ENCODE measurements around the gene LSM14B. TPM values are rescaled to one million over a fixed set of nuclear protein-coding genes. Genes with fewer than 3 reads are reported as not detected.

The LSM14B gene
- total RNA-seq, 1 experiment from 2014 or later = 72.5 TPM

GRCh38 chr20:62137092-62137384 is 14.8 kb downstream of the LSM14B start:
- ChIA-PET CTCF (interaction anchor here (1.7 kb wide), 1 partner anchor 126 kb away, joined by 6 read pairs; no protein-coding TSS in a partner anchor), POLR2A (ENCODE audit: low non-redundant PET) (no interaction called here)
- no peak overlapping the region for H3K27ac ChIP-seq (ENCODE audit: low read depth, low read length, poor library complexity, severe bottlenecking)
- BruUV-seq (replicated peaks) = no TSS peak
- intact Hi-C loops (cut with micrococcal nuclease; ENCODE audit: unreplicated experiment) = no loop called here
- peaks cover 94% of the 10 kb centered on the region for H3K36me3 ChIP-seq (ENCODE audit: insufficient read depth, low read length, poor library complexity, severe bottlenecking)
- H3K4me1 ChIP-seq (ENCODE audit: insufficient read depth, low read length, poor library complexity, severe bottlenecking) = peaks cover 4% of the 10 kb centered on the region
- no peak overlapping the region for H3K4me3 ChIP-seq (ENCODE audit: low read depth, low read length, poor library complexity, severe bottlenecking)
- no peak for DNase-seq (ENCODE audit: low spot score)
- no peaks in the 10 kb centered on the region for H3K9me3 ChIP-seq (ENCODE audit: low read depth, low read length, poor library complexity, severe bottlenecking)
- no peaks in the 10 kb centered on the region for H3K27me3 ChIP-seq (replicated peaks; ENCODE audit: insufficient read depth, low read depth, low read length, poor library complexity)
- TF ChIP-seq CTCF (conservative IDR thresholded peaks at IDR 0.05; ENCODE audit: low read depth, low read length) (0 out of 2 replicates have a peak, but pooled peaks have one; percentile 9), EZH2 (IDR thresholded peaks at IDR 0.05; ENCODE audit: borderline replicate concordance, low read depth, low read length, poor library complexity, severe bottlenecking) (no peak)

GRCh38 chr20:62137478-62138203 is 15.4 kb downstream of the LSM14B start:
- no peak for DNase-seq (ENCODE audit: low spot score)
- CTCF ChIA-PET = no interaction called here
- H3K4me1 ChIP-seq (ENCODE audit: insufficient read depth, low read length, poor library complexity, severe bottlenecking) = peaks cover 4% of the 10 kb centered on the region
- POLR2A ChIA-PET (ENCODE audit: low non-redundant PET) = interaction anchor here (0.6 kb wide), 1 partner anchor 9 kb away, joined by 4 read pairs; no protein-coding TSS in a partner anchor
- H3K36me3 ChIP-seq (ENCODE audit: insufficient read depth, low read length, poor library complexity, severe bottlenecking) = peaks cover 88% of the 10 kb centered on the region
- TF ChIP-seq EZH2 (IDR thresholded peaks at IDR 0.05; ENCODE audit: borderline replicate concordance, low read depth, low read length, poor library complexity, severe bottlenecking) = no peak
- no peak for TF ChIP-seq CTCF (conservative IDR thresholded peaks at IDR 0.05; ENCODE audit: low read depth, low read length)
- H3K27ac ChIP-seq (ENCODE audit: low read depth, low read length, poor library complexity, severe bottlenecking) = no peak overlapping the region
- no TSS peak for BruUV-seq (replicated peaks)
- H3K4me3 ChIP-seq (ENCODE audit: low read depth, low read length, poor library complexity, severe bottlenecking) = no peak overlapping the region
- intact Hi-C loops (cut with micrococcal nuclease; ENCODE audit: unreplicated experiment) = no loop called here
- H3K27me3 ChIP-seq (replicated peaks; ENCODE audit: insufficient read depth, low read depth, low read length, poor library complexity) = no peaks in the 10 kb centered on the region
- no peaks in the 10 kb centered on the region for H3K9me3 ChIP-seq (ENCODE audit: low read depth, low read length, poor library complexity, severe bottlenecking)

- CTCF ChIA-PET = no interaction called here
- Histone ChIP-seq H3K27ac (ENCODE audit: low read depth, low read length, poor library complexity, severe bottlenecking) (no peak overlapping the region), H3K36me3 (ENCODE audit: insufficient read depth, low read length, poor library complexity, severe bottlenecking) (peaks cover 83% of the 10 kb centered on the region), H3K9me3 (ENCODE audit: low read depth, low read length, poor library complexity, severe bottlenecking) (no peaks in the 10 kb centered on the region), H3K4me1 (ENCODE audit: insufficient read depth, low read length, poor library complexity, severe bottlenecking) (peaks cover 4% of the 10 kb centered on the region), H3K4me3 (ENCODE audit: low read depth, low read length, poor library complexity, severe bottlenecking) (no peak overlapping the region), H3K27me3 (replicated peaks; ENCODE audit: insufficient read depth, low read depth, low read length, poor library complexity) (no peaks in the 10 kb centered on the region)
- no TSS peak for BruUV-seq (replicated peaks)
- no peak for DNase-seq (ENCODE audit: low spot score)
- intact Hi-C loops (cut with micrococcal nuclease; ENCODE audit: unreplicated experiment) = no loop called here
- POLR2A ChIA-PET (ENCODE audit: low non-redundant PET) = no interaction called here
- no peak for TF ChIP-seq CTCF (conservative IDR thresholded peaks at IDR 0.05; ENCODE audit: low read depth, low read length)
- TF ChIP-seq EZH2 (IDR thresholded peaks at IDR 0.05; ENCODE audit: borderline replicate concordance, low read depth, low read length, poor library complexity, severe bottlenecking) = no peak
Observed at GRCh38 chr20:62138204-62138543, 15.9 kb downstream of the LSM14B start.
